Transverse colon (tissue), 4 donors: Measurements from ENCODE around the gene EFCAB10. TPM values are rescaled to one million over a fixed set of nuclear protein-coding genes. Genes with fewer than 3 reads are reported as not detected.

Source experiments
- total RNA-seq, 4 donors: library from RNA; depleted of rRNA; stranded (reverse); fragments of >200 nt; gene quantifications; one replicate each; pipeline ENCODE4 v1.1.0, GENCODE V29; 2016

EFCAB10 gene
- total RNA-seq, 4 donors from 2014 or later: not detected

Other genes starting within 250 kb of the EFCAB10 start
- gene SRPK2, start 192.6 kb downstream of the EFCAB10 start, total RNA-seq: 10 to 100 TPM; 18.3 to 93.1 (median 43.8) TPM
- gene PUS7, start 59.2 kb downstream of the EFCAB10 start, total RNA-seq: 1 to 10 TPM; 1.9 to 7.0 (median 4.9) TPM
- gene RINT1, start 49.3 kb downstream of the EFCAB10 start, total RNA-seq: 10 to 100 TPM in 3 of 4 donors, 1 to 10 TPM in 1; 10.0 to 37.2 (median 19.0) TPM